Pancreas (tissue), 10 donors: Measurements from ENCODE around the gene TMEM114. TPM values are rescaled to one million over a fixed set of nuclear protein-coding genes. Genes with fewer than 3 reads are reported as not detected.
"Not testable (repeated sequence)": the region's sequence is repeated elsewhere in the genome, so short reads cannot be mapped to it uniquely, and the experiment has no call there.

Experiments
- ATAC-seq, 4 donors: fragments of 200-7000 bp; cut with Tn5 transposase; one replicate each; pipeline versions ENCODE4 v1.8.0 to v1.9.1; 2020; ENCODE audit warnings: mild to moderate bottlenecking in 4 of 4, moderate library complexity in 4 of 4
- DNase-seq, 6 donors: peaks; one replicate each; pipeline ENCODE4 v3.0.0-alpha.2; 2020
- FAIRE-seq: peaks from 2 replicates; lab custom pipeline; 2012; peaks lifted over from hg19 to GRCh38; lab: Jason Lieb, UNC
- H3K27ac ChIP-seq, 4 donors: fragments of 200-600 bp; sonication (generic); 1 replicate in 3 of 4; 2 replicates in 1 of 4; pipeline versions ENCODE4 v1.5.0 to v1.8.0; 2020
- H3K27me3 ChIP-seq, 4 donors: fragments of 200-600 bp; one replicate each; pipeline ENCODE4 v1.8.0; 2021
- H3K36me3 ChIP-seq, 3 donors: fragments of 200-600 bp; sonication (generic) in 1 of 3; one replicate each; pipeline versions ENCODE4 v1.5.0 to v1.8.0; 2020 to 2021
- H3K4me1 ChIP-seq, 3 donors: fragments of 200-600 bp; one replicate each; pipeline ENCODE4 v1.8.0; 2021
- H3K4me3 ChIP-seq, 4 donors: fragments of 200-600 bp; sonication (generic) in 2 of 4; one replicate each; pipeline versions ENCODE4 v1.5.0 to v1.8.0; 2020 to 2021
- H3K9me3 ChIP-seq, 4 donors: fragments of 200-600 bp; one replicate each; pipeline ENCODE4 v1.8.0; 2021
- CTCF ChIP-seq, 4 donors: fragments of 200-600 bp; sonication (generic) in 3 of 4; IDR thresholded peaks; one replicate each; pipeline versions ENCODE4 v1.5.0 to v1.8.0; 2021; ENCODE audit warnings: antibody characterized with exemption in 4 of 4
- WGBS, 2 donors: extraction: QIAGEN DNeasy Blood & Tissue Kit; methylation state at CpG; one replicate each; pipeline ENCODE4 v1.1.7; 2013; 5-methylcytosine and 5-hydroxymethylcytosine counted together
- intact Hi-C, 3 donors: fragments of 100-400 bp; cut with DNase I; formaldehyde crosslinking; loops; one replicate each; pipeline versions ENCODE4 v1.11.1 to v1.14.2; 2022
- polyA plus RNA-seq, 2 donors: library from polyadenylated mRNA; stranded (reverse); fragments of 200-250 nt; gene quantifications; one replicate each; pipeline ENCODE4 v1.2.3, GENCODE V29; 2013
- total RNA-seq, 6 donors: library from RNA; stranded (reverse); fragmentation: NEBNext Ultra II Directional in 4 of 6; extraction: Animal tissue kit (Norgen Biotek cat#: 25700) in 4 of 6; gene quantifications; one replicate each; pipeline versions ENCODE4 v1.2.1 to v1.2.4, GENCODE V29; 2021 to 2023
- donor health status: healthy with polysubstance abuse.
- donor health status: DM: no; HTN: no; CAD: no; lungs with moderate emphysema.
- donor health status: DM: no; HTN: no; CAD: no.
- donor health status: control.
- donor health status: control.
- donor health status: Bipolar disorder and iron deficiency.
- donor health status: DM: yes; HTN: yes; CAD: no.
- donor health status: DM: no; HTN: no; CAD: no.
- donor health status: DM: no; HTN: no; CAD: no.
- donor health status: DM: yes; HTN: yes; CAD: no.

The TMEM114 gene
- total and polyA plus RNA-seq, 8 donors: not detected

GRCh38 chr16:8567355-8568230 is 22.7 kb downstream of the TMEM114 start:
- no peaks in the 10 kb centered on the region for H3K36me3 ChIP-seq
- H3K4me3 ChIP-seq: no peak overlapping the region
- no peak overlapping the region for H3K27ac ChIP-seq
- 13 to 15% methylated on average over 23 of the region's 23 CpGs for WGBS, 2 donors
- no peaks in the 10 kb centered on the region for H3K9me3 ChIP-seq
- no peaks in the 10 kb centered on the region for H3K27me3 ChIP-seq
- ATAC-seq (peak; percentile 83 to 96 (median 94)), DNase-seq (peak; percentile 69 to 85 (median 74)), FAIRE-seq (no peak)
- intact Hi-C loops: loop anchor here in 2 of 3 donors (5.0 to 10.0 kb wide), 3 partner anchors 47 to 315 kb away; partner anchors contain the start of gene LITAFD (in 2 of the 2)
- peak; percentile 95 to 99 (median 96) for TF ChIP-seq CTCF (IDR thresholded peaks at IDR 0.05)
- H3K4me1 ChIP-seq: no peaks in the 10 kb centered on the region

- H3K27ac ChIP-seq: no peak overlapping the region
- ATAC-seq (no peak), FAIRE-seq (no peak), DNase-seq (no peak)
- no peaks in the 10 kb centered on the region for H3K4me1 ChIP-seq
- no peaks in the 10 kb centered on the region for H3K36me3 ChIP-seq
- no peak for TF ChIP-seq CTCF (IDR thresholded peaks at IDR 0.05)
- H3K4me3 ChIP-seq: no peak overlapping the region
- WGBS, 2 donors: 17 to 21% methylated on average over 10 of the region's 10 CpGs
- intact Hi-C loops: loop anchor here in 2 of 3 donors (5.0 to 10.0 kb wide), 3 partner anchors 49 to 317 kb away; partner anchors contain the start of gene LITAFD (in 2 of the 2)
- H3K9me3 ChIP-seq: no peaks in the 10 kb centered on the region
- H3K27me3 ChIP-seq: no peaks in the 10 kb centered on the region
Measured at GRCh38 chr16:8565498-8565897, 24.8 kb downstream of the TMEM114 start.

GRCh38 chr16:8564934-8565345 is 25.4 kb downstream of the TMEM114 start:
- ATAC-seq (no peak), FAIRE-seq (no peak), DNase-seq (no peak)
- no peaks in the 10 kb centered on the region for H3K9me3 ChIP-seq
- intact Hi-C loops: loop anchor here in 2 of 3 donors (5.0 to 10.0 kb wide), 3 partner anchors 50 to 317 kb away; partner anchors contain the start of gene LITAFD (in 2 of the 2)
- no peaks in the 10 kb centered on the region for H3K4me1 ChIP-seq
- no peak overlapping the region for H3K27ac ChIP-seq
- TF ChIP-seq CTCF (IDR thresholded peaks at IDR 0.05): no peak
- no peaks in the 10 kb centered on the region for H3K36me3 ChIP-seq
- no peaks in the 10 kb centered on the region for H3K27me3 ChIP-seq
- 74 to 75% methylated on average over 1 of the region's 1 CpG for WGBS, 2 donors
- H3K4me3 ChIP-seq: no peak overlapping the region

GRCh38 chr16:8563944-8564540 is 26.3 kb downstream of the TMEM114 start:
- not testable (repeated sequence) for FAIRE-seq, H3K4me1 ChIP-seq, ATAC-seq, H3K27me3 ChIP-seq, H3K27ac ChIP-seq, DNase-seq, H3K9me3 ChIP-seq, H3K36me3 ChIP-seq, H3K4me3 ChIP-seq
- WGBS, 2 donors: 52 to 60% methylated on average over 3 of the region's 3 CpGs
- intact Hi-C loops: loop anchor here in 2 of 3 donors (10.0 kb wide), 2 partner anchors 51 to 221 kb away; no protein-coding TSS in a partner anchor

- no peak overlapping the region for H3K27ac ChIP-seq
- TF ChIP-seq CTCF (IDR thresholded peaks at IDR 0.05): no peak
- H3K27me3 ChIP-seq: no peaks in the 10 kb centered on the region
- H3K4me3 ChIP-seq: no peak overlapping the region
- H3K4me1 ChIP-seq: no peaks in the 10 kb centered on the region
- FAIRE-seq (no peak), DNase-seq (no peak), ATAC-seq (no peak)
- intact Hi-C loops: loop anchor here in 2 of 3 donors (10.0 kb wide), 2 partner anchors 53 to 223 kb away; no protein-coding TSS in a partner anchor
- no peaks in the 10 kb centered on the region for H3K36me3 ChIP-seq
- H3K9me3 ChIP-seq: no peaks in the 10 kb centered on the region
- WGBS, 2 donors: 68 to 76% methylated on average over 2 of the region's 2 CpGs
Measured at GRCh38 chr16:8561496-8561895, 28.8 kb downstream of the TMEM114 start.
